Endothelial cell of umbilical vein (primary cell): ENCODE data around the gene P2RY6. TPM values are rescaled to one million over a fixed set of nuclear protein-coding genes. Genes with fewer than 3 reads are reported as not detected.

Source experiments
- BruUV-seq: library from RNA; stranded (reverse); fragments of 400-500 nt; replicated peaks from 2 replicates; lab custom pipeline; 2021; lab: Mats Ljungman, UMichigan
- CTCF ChIA-PET: fragments of 300-600, 350-600 bp; sonication (Branson Sonifier 250); formaldehyde crosslinking; loops from one replicate; lab custom pipeline; 2021; ENCODE audit warnings: antibody characterized with exemption, inconsistent platforms; lab: Charles Lee
- POLR2A ChIA-PET: fragments of 300-600, 350-600 bp; sonication (Branson Sonifier 250); formaldehyde crosslinking; loops from one replicate; lab custom pipeline; 2021; ENCODE audit warnings: antibody characterized with exemption, inconsistent platforms; lab: Charles Lee
- DNase-seq: peaks from one replicate; pipeline ENCODE4 v3.0.0-alpha.2; 2011; ENCODE audit warnings: low read depth, low spot score
- FAIRE-seq: peaks from 2 replicates; lab custom pipeline; 2011; peaks lifted over from hg19 to GRCh38; lab: Jason Lieb, UNC
- H2AFZ ChIP-seq: 2 replicates; pipeline ENCODE4 v1.6.0; 2012; ENCODE audit warnings: low read depth, low read length, control low read depth, inconsistent platforms
- H3K27ac ChIP-seq: 2 replicates; pipeline ENCODE4 v1.5.1; 2011; ENCODE audit warnings: low read depth, mild to moderate bottlenecking, control low read depth, low read length, moderate library complexity; ENCODE audit not compliant: insufficient read depth
- H3K27me3 ChIP-seq, 2 experiments: 2 replicates each; pipeline versions ENCODE4 v1.6.0 to v1.6.1; 2011; ENCODE audit warnings: low read length in 2 of 2, mixed read lengths in 1 of 2; ENCODE audit not compliant: control insufficient read depth in 2 of 2, insufficient read depth in 2 of 2
- H3K36me3 ChIP-seq, 2 experiments: 2 replicates in 1 of 2; 3 replicates in 1 of 2; pipeline ENCODE4 v1.5.1; 2011; ENCODE audit warnings: low read length in 2 of 2, mild to moderate bottlenecking in 1 of 2, moderate library complexity in 1 of 2; ENCODE audit not compliant: control insufficient read depth in 2 of 2, insufficient read depth in 2 of 2; ENCODE audit errors: extremely low read depth in 1 of 2
- H3K4me1 ChIP-seq: 3 replicates; pipeline ENCODE4 v1.5.1; 2011; ENCODE audit warnings: mild to moderate bottlenecking, low read length; ENCODE audit not compliant: control insufficient read depth, insufficient read depth; ENCODE audit errors: extremely low read depth
- H3K4me2 ChIP-seq: 2 replicates; pipeline ENCODE4 v1.6.1; 2011; ENCODE audit warnings: low read length, control low read depth, mixed read lengths; ENCODE audit not compliant: insufficient read depth
- H3K4me3 ChIP-seq, 3 experiments: fragments of 200-600 bp in 1 of 3; sonication (generic), shearing (Covaris generic) in 1 of 3; replicated peaks in 1 of 3; 2 replicates each; pipeline ENCODE4 v1.5.1; 2011 to 2016; ENCODE audit warnings: control low read depth in 3 of 3, low read length in 3 of 3, mild to moderate bottlenecking in 2 of 3, inconsistent platforms in 1 of 3, low read depth in 1 of 3, moderate library complexity in 1 of 3; ENCODE audit not compliant: insufficient read depth in 1 of 3
- H3K79me2 ChIP-seq: 2 replicates; pipeline ENCODE4 v1.6.0; 2012; ENCODE audit warnings: low read length, inconsistent platforms; ENCODE audit not compliant: control insufficient read depth, insufficient read depth
- H3K9ac ChIP-seq: replicated peaks from 2 replicates; pipeline ENCODE3; 2011; ENCODE audit warnings: low read length, control low read depth; ENCODE audit not compliant: insufficient read depth; ENCODE audit errors: extremely low read depth
- H3K9me1 ChIP-seq: replicated peaks from 3 replicates; pipeline ENCODE4 v1.6.0; 2011; ENCODE audit warnings: mild to moderate bottlenecking, low read length; ENCODE audit not compliant: control insufficient read depth, insufficient read depth; ENCODE audit errors: extremely low read depth
- H3K9me3 ChIP-seq: replicated peaks from 2 replicates; pipeline ENCODE4 v1.5.1; 2012; ENCODE audit warnings: low read length, inconsistent platforms; ENCODE audit not compliant: control insufficient read depth, insufficient read depth
- H4K20me1 ChIP-seq: replicated peaks from 2 replicates; pipeline ENCODE3; 2011; ENCODE audit warnings: mild to moderate bottlenecking, low read length; ENCODE audit not compliant: control insufficient read depth, insufficient read depth; ENCODE audit errors: extremely low read depth
- EZH2 ChIP-seq: IDR thresholded peaks from 2 replicates; pipeline ENCODE4 v1.6.1; 2012; ENCODE audit warnings: borderline replicate concordance, low read depth, mild to moderate bottlenecking, moderate library complexity, low read length, inconsistent platforms; ENCODE audit not compliant: severe bottlenecking
- FOS ChIP-seq: IDR thresholded peaks from 2 replicates; pipeline ENCODE4 v1.6.1; 2011; ENCODE audit warnings: mild to moderate bottlenecking, low read length, moderate library complexity, borderline replicate concordance; ENCODE audit not compliant: insufficient read depth
- GATA2 ChIP-seq: IDR thresholded peaks from 2 replicates; pipeline ENCODE4 v1.7.0; 2011; ENCODE audit warnings: low read depth, mild to moderate bottlenecking, moderate library complexity, mixed read lengths, low read length; ENCODE audit not compliant: insufficient read length, insufficient read depth
- JUN ChIP-seq: IDR thresholded peaks from 2 replicates; pipeline ENCODE4 v1.6.1; 2011; ENCODE audit warnings: borderline replicate concordance, low read depth; ENCODE audit not compliant: insufficient read length, insufficient read depth
- MYC ChIP-seq: IDR thresholded peaks from one replicate; pipeline ENCODE4 v1.6.1; 2011; ENCODE audit warnings: mild to moderate bottlenecking, low read depth, low read length
- POLR2A ChIP-seq: IDR thresholded peaks from 2 replicates; pipeline ENCODE4 v1.6.1; 2012; ENCODE audit warnings: low read depth, mild to moderate bottlenecking, control low read depth, low read length
- POLR2AphosphoS5 ChIP-seq: IDR thresholded peaks from 2 replicates; pipeline ENCODE4 v1.6.1; 2012; ENCODE audit warnings: low read depth, mild to moderate bottlenecking, control low read depth, low read length, moderate library complexity; ENCODE audit not compliant: insufficient read depth
- dilution Hi-C: fragments of 300-500 bp; cut with MboI; formaldehyde crosslinking; loops from one replicate; pipeline ENCODE4 v1.15.0; 2019; ENCODE audit warnings: low sequenced_read_pairs; ENCODE audit not compliant: extremely low pct_ligation_motif_present
- intact Hi-C: fragments of 100-400 bp; cut with micrococcal nuclease; formaldehyde crosslinking; loops from one replicate; pipeline ENCODE4 v1.10.0; 2022
- polyA plus RNA-seq, 4 experiments: library from polyadenylated mRNA; depleted of rRNA in 3 of 4; stranded (reverse) in 3 of 4; unstranded in 1 of 4; fragments of >200 nt; gene quantifications; 2 replicates each; pipeline versions ENCODE4 v1.2.1 to v1.2.3, GENCODE V29; 2011 to 2012; ENCODE audit warnings: missing spikeins in 1 of 4
- total RNA-seq: library from RNA; stranded (reverse); gene quantifications from 2 replicates; pipeline ENCODE4 v1.2.3, GENCODE V29; 2021
- TF ChIP-seq, protein P1 (sequence below), 2 donors: IDR thresholded peaks; 1 replicate in 1 of 2; 2 replicates in 1 of 2; pipeline ENCODE4 v1.5.1; 2011; ENCODE audit warnings: low read length in 2 of 2, mild to moderate bottlenecking in 2 of 2, moderate library complexity in 2 of 2, control low read depth in 1 of 2, inconsistent platforms in 1 of 2, low read depth in 1 of 2; ENCODE audit not compliant: insufficient read depth in 1 of 2; ENCODE audit errors: extremely low read depth in 1 of 2
- TF ChIP-seq, protein P2 (sequence below): IDR thresholded peaks from 2 replicates; pipeline ENCODE4 v1.6.1; 2011; ENCODE audit not compliant: insufficient read depth, insufficient read length

The P2RY6 gene
- total and polyA plus RNA-seq, 2 donors (not counting 3 experiments of a cell fraction or from before 2014, with no cell fraction given): 0.47 TPM; not detected in 1

DNA sequence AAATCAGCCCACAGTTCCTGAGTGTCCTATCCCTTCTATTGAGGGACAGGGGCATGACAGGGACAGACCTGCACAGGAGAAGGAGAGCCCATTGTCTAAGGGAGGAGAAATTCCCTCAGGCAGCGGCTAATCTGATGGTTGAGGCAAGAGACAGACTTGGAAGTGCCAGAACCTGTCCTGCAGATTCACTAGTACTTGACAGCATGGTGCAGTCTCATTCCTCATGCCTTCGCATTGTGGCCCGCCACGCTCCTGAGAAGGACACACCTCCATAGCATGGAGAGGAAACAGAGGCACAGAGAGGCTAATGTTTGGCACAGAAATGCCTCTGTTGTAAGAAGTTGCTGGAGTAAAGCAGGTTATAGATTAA is 3.2 kb downstream of the P2RY6 start:
- intact Hi-C loops: no loop called here
- Histone ChIP-seq H3K27me3 (peaks cover 0 to 2% of the 10 kb centered on the region in 2 experiments), H3K9me3 (no peaks in the 10 kb centered on the region), H3K4me3 (no peak overlapping the region), H2AFZ (no peak overlapping the region), H3K4me2 (no peak overlapping the region), H3K79me2 (no peaks in the 10 kb centered on the region), H3K36me3 (no peaks in the 10 kb centered on the region), H4K20me1 (no peaks in the 10 kb centered on the region), H3K27ac (no peak overlapping the region), H3K9me1 (no peaks in the 10 kb centered on the region), H3K9ac (no peak overlapping the region), H3K4me1 (no peaks in the 10 kb centered on the region)
- dilution Hi-C loops: no loop called here
- DNase-seq (no peak), FAIRE-seq (no peak)
- POLR2A ChIA-PET: no interaction called here
- TF ChIP-seq POLR2A (no peak), EZH2 (no peak), MYC (no peak), POLR2AphosphoS5 (no peak), FOS (no peak), GATA2 (no peak), JUN (no peak)
- TF ChIP-seq, protein P1, sequence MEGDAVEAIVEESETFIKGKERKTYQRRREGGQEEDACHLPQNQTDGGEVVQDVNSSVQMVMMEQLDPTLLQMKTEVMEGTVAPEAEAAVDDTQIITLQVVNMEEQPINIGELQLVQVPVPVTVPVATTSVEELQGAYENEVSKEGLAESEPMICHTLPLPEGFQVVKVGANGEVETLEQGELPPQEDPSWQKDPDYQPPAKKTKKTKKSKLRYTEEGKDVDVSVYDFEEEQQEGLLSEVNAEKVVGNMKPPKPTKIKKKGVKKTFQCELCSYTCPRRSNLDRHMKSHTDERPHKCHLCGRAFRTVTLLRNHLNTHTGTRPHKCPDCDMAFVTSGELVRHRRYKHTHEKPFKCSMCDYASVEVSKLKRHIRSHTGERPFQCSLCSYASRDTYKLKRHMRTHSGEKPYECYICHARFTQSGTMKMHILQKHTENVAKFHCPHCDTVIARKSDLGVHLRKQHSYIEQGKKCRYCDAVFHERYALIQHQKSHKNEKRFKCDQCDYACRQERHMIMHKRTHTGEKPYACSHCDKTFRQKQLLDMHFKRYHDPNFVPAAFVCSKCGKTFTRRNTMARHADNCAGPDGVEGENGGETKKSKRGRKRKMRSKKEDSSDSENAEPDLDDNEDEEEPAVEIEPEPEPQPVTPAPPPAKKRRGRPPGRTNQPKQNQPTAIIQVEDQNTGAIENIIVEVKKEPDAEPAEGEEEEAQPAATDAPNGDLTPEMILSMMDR (IDR thresholded peaks at IDR 0.05; ENCODE audit: extremely low read depth in 1 of 2, insufficient read depth in 1 of 2, low read depth in 1 of 2, low read length in 2 of 2): no peak
- TF ChIP-seq, protein P2, sequence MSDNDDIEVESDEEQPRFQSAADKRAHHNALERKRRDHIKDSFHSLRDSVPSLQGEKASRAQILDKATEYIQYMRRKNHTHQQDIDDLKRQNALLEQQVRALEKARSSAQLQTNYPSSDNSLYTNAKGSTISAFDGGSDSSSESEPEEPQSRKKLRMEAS: no peak
- CTCF ChIA-PET: interaction anchor here (1.3 to 1.8 kb wide), 2 partner anchors 13 to 18 kb away, joined by 4 to 5 read pairs; no protein-coding TSS in a partner anchor
- no TSS peak for BruUV-seq
